Measurements from ENCODE around the gene IFT52. TPM values are rescaled to one million over a fixed set of nuclear protein-coding genes. Genes with fewer than 3 reads are reported as not detected.

The IFT52 gene
- total and polyA plus RNA-seq, 4 experiments from 2014 or later: 13.3 to 30.6 (median 22.8) TPM

DNA sequence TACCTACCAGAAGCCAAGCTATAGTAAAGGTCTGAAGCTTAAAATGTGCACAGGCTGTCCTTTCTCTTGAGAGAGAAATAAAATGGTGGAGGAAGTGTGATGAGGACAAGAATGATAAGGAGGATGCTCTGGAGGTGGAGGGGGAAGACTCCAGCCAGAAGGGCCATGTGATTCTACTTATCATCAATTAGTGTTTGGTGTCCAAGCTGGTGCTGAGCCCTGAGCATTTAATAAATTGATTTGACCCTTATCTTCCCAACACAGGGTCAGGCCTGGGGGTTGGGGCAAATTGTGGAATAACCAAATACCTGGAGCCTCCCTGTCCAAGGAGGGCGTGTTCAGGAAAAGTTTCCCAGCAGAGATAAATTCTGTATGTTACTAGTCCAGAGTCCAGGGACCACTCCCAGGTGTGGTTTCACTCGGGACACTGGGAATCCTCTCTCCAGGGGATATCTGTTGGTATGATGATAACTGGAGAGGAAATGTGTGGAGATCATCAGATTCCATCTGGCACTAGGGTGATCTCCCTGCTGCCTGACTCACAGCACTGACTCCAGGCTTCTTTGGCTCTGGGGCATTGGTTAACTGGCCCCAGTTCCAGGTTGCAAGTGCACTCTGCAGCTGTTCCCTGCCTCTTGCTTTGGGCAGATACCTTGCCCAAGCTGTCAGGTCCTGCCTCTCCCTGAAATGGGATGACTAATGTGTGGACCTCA, 72.4 kb downstream of the IFT52 start:
- Histone ChIP-seq H3K27me3 (ENCODE audit: insufficient read depth, low read length) (no peaks in the 10 kb centered on the region), H3K4me3 (ENCODE audit: low read length in 2 of 2) (no peak overlapping the region), H3K9me3 (ENCODE audit: control insufficient read depth in 1 of 2, low read length in 2 of 2) (no peaks in the 10 kb centered on the region), H3K4me1 (ENCODE audit: insufficient read depth, low read length) (peaks cover 12% of the 10 kb centered on the region), H3K36me3 (ENCODE audit: insufficient read depth, low read length) (no peaks in the 10 kb centered on the region), H3K27ac (ENCODE audit: low read depth, low read length) (no peak overlapping the region)
- Mint-ChIP-seq H3K27ac (no peak overlapping the region), H3K4me1 (peaks cover 1 to 8% (median 5%) of the 10 kb centered on the region in 4 donors), H3K9me3 (no peaks in the 10 kb centered on the region), H3K36me3 (no peaks in the 10 kb centered on the region), H3K4me3 (no peak overlapping the region), H3K27me3 (peaks cover 0 to 9% of the 10 kb centered on the region in 2 donors)
- intact Hi-C loops (cut with micrococcal nuclease): no loop called here
- no peak for DNase-seq
- ChIA-PET CTCF (ENCODE audit: partially characterized antibody) (no interaction called here), POLR2A (ENCODE audit: partially characterized antibody) (no interaction called here)

DNA sequence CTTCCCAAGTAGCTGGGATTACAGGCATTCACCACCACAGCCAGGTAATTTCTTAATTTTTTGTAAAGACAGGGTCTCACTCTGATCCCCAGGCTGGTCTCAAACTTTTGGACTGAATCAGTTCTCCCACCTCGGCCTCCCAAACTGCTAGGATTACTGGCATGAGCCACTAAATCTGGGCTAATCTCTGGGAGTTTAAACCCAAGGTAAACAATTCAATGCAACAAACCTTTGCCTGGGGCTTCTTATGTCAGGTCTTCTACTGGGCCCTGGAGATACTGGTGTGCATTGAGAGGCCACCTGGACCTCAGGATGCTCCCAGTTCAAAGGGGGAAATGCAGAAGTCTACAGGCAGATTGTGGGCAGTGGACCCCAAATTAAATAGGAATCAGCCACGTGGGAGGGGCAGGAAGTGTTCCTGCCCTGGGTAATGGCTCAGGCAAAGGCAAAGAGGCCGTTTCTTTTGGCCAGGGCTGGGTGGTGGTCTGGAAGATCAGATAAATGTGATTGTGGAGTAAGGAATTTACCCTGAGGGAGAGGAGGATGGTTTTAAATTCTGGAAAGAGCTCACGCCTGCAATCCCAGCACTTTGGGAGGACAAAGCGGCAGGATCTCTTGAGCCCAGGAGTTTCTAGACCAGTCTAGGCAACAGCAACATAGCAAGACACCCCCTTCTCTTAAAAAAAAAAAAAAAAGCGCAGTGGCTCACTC, 74.9 kb downstream of the IFT52 start:
- peaks cover 0 to 13% (median 3%) of the 10 kb centered on the region in 4 donors for H3K4me1 Mint-ChIP-seq
- intact Hi-C loops (cut with micrococcal nuclease): no loop called here
- ChIA-PET CTCF (ENCODE audit: partially characterized antibody) (no interaction called here), POLR2A (ENCODE audit: partially characterized antibody) (interaction anchor here (0.6 kb wide), 1 partner anchor 645 kb away, joined by 4 read pairs; the partner anchor contains the start of gene FITM2)
- peaks cover 5% of the 10 kb centered on the region for H3K27me3 ChIP-seq (ENCODE audit: insufficient read depth, low read length)
- H3K4me3 Mint-ChIP-seq: peak overlapping the region; percentile 28 to 73 (median 48)
- no peaks in the 10 kb centered on the region for H3K9me3 ChIP-seq (ENCODE audit: control insufficient read depth in 1 of 2, low read length in 2 of 2)
- H3K27ac ChIP-seq (ENCODE audit: low read depth, low read length): no peak overlapping the region
- no peak overlapping the region for H3K4me3 ChIP-seq (ENCODE audit: low read length in 2 of 2)
- H3K4me1 ChIP-seq (ENCODE audit: insufficient read depth, low read length): peaks cover 7% of the 10 kb centered on the region
- H3K9me3 Mint-ChIP-seq: no peaks in the 10 kb centered on the region
- no peaks in the 10 kb centered on the region for H3K36me3 Mint-ChIP-seq
- peaks cover 9 to 19% of the 10 kb centered on the region in 2 donors for H3K27me3 Mint-ChIP-seq
- H3K27ac Mint-ChIP-seq: peak overlapping the region in 2 of 7 donors; percentile 21 to 65
- no peak for DNase-seq
- H3K36me3 ChIP-seq (ENCODE audit: insufficient read depth, low read length): no peaks in the 10 kb centered on the region

DNA sequence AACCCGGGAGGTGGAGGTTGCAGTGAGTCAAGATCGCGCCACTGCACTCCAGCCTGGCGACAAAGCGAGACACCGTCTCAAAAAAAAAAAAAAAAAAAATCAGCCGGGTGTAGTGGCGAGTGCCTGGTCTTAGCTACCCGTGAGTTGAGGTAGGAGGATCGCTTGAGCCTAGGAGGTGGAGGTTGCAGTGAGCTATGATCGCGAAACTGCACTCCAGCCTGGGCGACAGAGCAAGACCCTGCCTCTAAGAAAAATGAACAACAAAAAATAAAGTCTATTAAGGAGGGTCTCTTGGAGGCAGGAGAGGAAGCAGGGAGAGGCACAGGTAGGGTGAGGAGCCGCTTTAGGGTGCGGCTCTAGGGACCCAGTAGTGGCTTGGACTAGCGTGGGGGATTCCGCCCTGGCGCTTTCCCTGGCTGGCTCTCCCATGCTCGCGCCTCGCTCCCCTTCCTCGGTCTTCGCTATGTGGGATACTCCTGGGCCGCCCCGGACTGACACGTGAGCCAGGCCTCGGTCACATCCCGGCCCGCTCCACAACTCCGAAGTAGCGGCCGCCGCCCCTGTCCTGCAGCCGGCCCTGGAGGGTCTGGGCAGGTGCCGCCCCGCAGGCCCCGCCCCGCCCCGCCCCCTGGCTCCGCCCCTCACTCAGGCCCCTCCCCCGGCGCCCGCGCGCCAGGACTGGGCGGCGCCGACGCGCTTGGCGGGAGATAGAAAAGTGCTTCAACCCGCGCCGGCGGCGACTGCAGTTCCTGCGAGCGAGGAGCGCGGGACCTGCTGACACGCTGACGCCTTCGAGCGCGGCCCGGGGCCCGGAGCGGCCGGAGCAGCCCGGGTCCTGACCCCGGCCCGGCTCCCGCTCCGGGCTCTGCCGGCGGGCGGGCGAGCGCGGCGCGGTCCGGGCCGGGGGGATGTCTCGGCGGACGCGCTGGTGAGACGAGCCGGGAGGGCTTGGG, 75.9 kb downstream of the IFT52 start, which contains the start of gene MYBL2:
Gene MYBL2, plus strand, starts transcription at position 739 of the 953 bp plus-strand sequence. Its CDS starts 170 bp downstream, at position 909.
- Mint-ChIP-seq H3K4me3 (peak within 1 kb of the TSS; percentile 56 to 77 (median 74)), H3K9me3 (no peaks in the 10 kb centered on the region), H3K27ac (peak within 1 kb of the TSS in 1 of 7 donors; percentile 12), H3K27me3 (peaks cover 10 to 19% of the 10 kb centered on the region in 2 donors), H3K4me1 (peaks cover 0 to 13% (median 3%) of the 10 kb centered on the region in 4 donors), H3K36me3 (no peaks in the 10 kb centered on the region)
- peak; percentile 60 to 73 (median 69) for DNase-seq
- Histone ChIP-seq H3K27me3 (ENCODE audit: insufficient read depth, low read length) (peaks cover 5% of the 10 kb centered on the region), H3K36me3 (ENCODE audit: insufficient read depth, low read length) (no peaks in the 10 kb centered on the region), H3K4me1 (ENCODE audit: insufficient read depth, low read length) (peaks cover 7% of the 10 kb centered on the region), H3K4me3 (ENCODE audit: low read length in 2 of 2) (peak within 1 kb of the TSS in 1 of 2 donors; percentile 38), H3K27ac (ENCODE audit: low read depth, low read length) (no peak within 1 kb of the TSS), H3K9me3 (ENCODE audit: control insufficient read depth in 1 of 2, low read length in 2 of 2) (no peaks in the 10 kb centered on the region)
- intact Hi-C loops (cut with micrococcal nuclease): no loop called here
- POLR2A ChIA-PET (ENCODE audit: partially characterized antibody): interaction anchor here (0.6 kb wide), 1 partner anchor 644 kb away, joined by 4 read pairs; the partner anchor contains the start of gene FITM2
- CTCF ChIA-PET (ENCODE audit: partially characterized antibody): no interaction called here

DNA sequence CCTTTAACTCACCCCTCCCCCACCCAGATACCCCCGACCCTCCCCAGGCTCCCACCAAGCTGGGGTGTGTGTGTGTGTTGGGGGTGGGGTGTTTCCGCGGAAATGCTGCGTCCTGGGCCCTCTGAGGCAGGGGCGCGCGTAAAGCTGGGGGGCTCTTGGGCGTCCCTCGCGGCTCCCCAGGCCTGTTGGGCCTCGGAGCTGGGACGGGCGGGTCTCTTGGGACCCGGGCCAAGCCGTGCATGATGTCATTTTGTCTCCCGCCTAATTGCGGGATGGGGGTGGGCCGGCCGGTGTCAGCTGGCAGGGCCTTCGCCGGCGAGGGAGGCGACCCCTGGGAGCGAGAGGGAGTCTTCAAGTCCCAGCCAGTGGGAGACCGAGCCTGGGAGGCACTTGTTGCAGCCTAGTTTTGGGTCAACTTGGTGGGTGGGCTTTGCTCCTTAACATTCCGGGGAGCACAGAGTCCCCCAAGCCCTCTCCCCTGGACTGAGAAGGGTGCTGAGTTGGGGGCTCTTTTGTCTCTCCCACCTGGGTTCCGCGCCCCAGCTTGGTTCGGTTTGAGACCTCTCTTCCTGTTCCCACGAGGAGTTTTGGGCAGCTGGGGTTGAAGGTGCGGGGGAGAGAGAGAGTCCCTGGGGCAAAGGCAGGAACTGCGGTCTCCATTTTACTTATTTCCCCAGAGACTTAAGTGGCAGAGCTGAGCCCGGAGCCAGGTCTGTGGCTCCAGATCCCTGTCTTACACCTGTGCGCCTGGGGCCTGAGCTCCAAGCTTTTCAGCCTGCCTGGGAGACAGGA, 76.8 kb downstream of the IFT52 start:
- no peaks in the 10 kb centered on the region for H3K9me3 ChIP-seq (ENCODE audit: control insufficient read depth in 1 of 2, low read length in 2 of 2)
- no peak for DNase-seq
- no peaks in the 10 kb centered on the region for H3K36me3 ChIP-seq (ENCODE audit: insufficient read depth, low read length)
- no peaks in the 10 kb centered on the region for H3K9me3 Mint-ChIP-seq
- H3K27me3 Mint-ChIP-seq: peaks cover 10 to 19% of the 10 kb centered on the region in 2 donors
- intact Hi-C loops (cut with micrococcal nuclease): no loop called here
- H3K27ac Mint-ChIP-seq: peak overlapping the region in 1 of 7 donors; percentile 12
- peak overlapping the region in 6 of 8 donors; percentile 20 to 58 (median 34) for H3K4me3 Mint-ChIP-seq
- H3K4me1 Mint-ChIP-seq: peaks cover 0 to 13% (median 3%) of the 10 kb centered on the region in 4 donors
- no peak overlapping the region for H3K4me3 ChIP-seq (ENCODE audit: low read length in 2 of 2)
- no peak overlapping the region for H3K27ac ChIP-seq (ENCODE audit: low read depth, low read length)
- ChIA-PET POLR2A (ENCODE audit: partially characterized antibody) (no interaction called here), CTCF (ENCODE audit: partially characterized antibody) (interaction anchor here (0.7 kb wide), 1 partner anchor 72 kb away, joined by 3 read pairs; no protein-coding TSS in a partner anchor)
- peaks cover 5% of the 10 kb centered on the region for H3K27me3 ChIP-seq (ENCODE audit: insufficient read depth, low read length)
- H3K4me1 ChIP-seq (ENCODE audit: insufficient read depth, low read length): peaks cover 7% of the 10 kb centered on the region
- no peaks in the 10 kb centered on the region for H3K36me3 Mint-ChIP-seq

DNA sequence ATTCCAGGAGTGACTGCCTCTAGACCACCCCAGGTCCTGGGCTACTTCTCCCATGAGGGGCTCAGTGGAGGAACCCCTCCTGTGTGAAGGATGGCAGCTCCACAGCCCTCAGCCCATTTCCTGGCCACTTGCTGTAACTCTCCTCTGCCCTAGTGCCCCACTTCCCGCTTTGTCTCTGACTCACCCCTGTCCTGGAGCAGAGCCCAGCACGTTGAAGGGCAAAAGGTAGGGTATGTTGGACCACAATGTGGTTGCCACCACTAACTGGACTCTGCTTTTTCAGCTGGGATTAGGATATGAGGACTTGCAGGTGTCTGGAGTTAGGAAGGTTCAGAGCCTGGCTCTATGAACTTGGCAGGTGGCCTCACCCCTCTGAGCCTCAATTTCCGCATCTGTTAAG, 78.6 kb downstream of the IFT52 start:
- DNase-seq: no peak
- Mint-ChIP-seq H3K4me3 (peak overlapping the region in 1 of 8 donors; percentile 25), H3K36me3 (peaks cover 0 to 3% of the 10 kb centered on the region in 2 donors), H3K27me3 (peaks cover 10 to 21% of the 10 kb centered on the region in 2 donors), H3K27ac (no peak overlapping the region), H3K9me3 (peaks cover 0 to 4% (median 3%) of the 10 kb centered on the region in 8 donors), H3K4me1 (peaks cover 0 to 13% (median 3%) of the 10 kb centered on the region in 4 donors)
- Histone ChIP-seq H3K4me3 (ENCODE audit: low read length in 2 of 2) (no peak overlapping the region), H3K27me3 (ENCODE audit: insufficient read depth, low read length) (peaks cover 5% of the 10 kb centered on the region), H3K36me3 (ENCODE audit: insufficient read depth, low read length) (no peaks in the 10 kb centered on the region), H3K27ac (ENCODE audit: low read depth, low read length) (no peak overlapping the region), H3K9me3 (ENCODE audit: control insufficient read depth in 1 of 2, low read length in 2 of 2) (no peaks in the 10 kb centered on the region), H3K4me1 (ENCODE audit: insufficient read depth, low read length) (peaks cover 7% of the 10 kb centered on the region)
- ChIA-PET CTCF (ENCODE audit: partially characterized antibody) (no interaction called here), POLR2A (ENCODE audit: partially characterized antibody) (no interaction called here)
- intact Hi-C loops (cut with micrococcal nuclease): no loop called here

DNA sequence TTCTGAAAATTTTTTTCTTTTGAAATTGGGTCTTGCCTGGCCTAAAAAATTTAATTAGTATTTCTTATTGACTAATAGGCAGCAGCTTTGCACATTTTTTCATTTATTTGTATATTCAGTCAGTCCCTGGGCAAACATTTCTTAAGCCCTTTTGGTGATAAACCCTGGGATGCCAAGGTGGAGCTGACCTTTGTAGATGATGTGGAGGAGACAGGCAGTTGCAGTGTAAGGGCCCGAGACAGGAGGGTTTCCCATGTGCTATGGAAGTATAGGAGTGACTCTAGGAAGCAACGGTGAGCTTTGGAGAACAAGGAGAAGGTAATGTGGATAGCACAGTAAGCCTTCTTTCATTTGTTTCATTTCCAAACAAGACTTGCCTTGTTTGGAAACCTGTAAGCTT, 79.7 kb downstream of the IFT52 start:
- H3K9me3 Mint-ChIP-seq: peaks cover 0 to 9% (median 3%) of the 10 kb centered on the region in 8 donors
- intact Hi-C loops (cut with micrococcal nuclease): no loop called here
- no peaks in the 10 kb centered on the region for H3K36me3 ChIP-seq (ENCODE audit: insufficient read depth, low read length)
- DNase-seq: no peak
- H3K27me3 Mint-ChIP-seq: peaks cover 10 to 17% of the 10 kb centered on the region in 2 donors
- H3K9me3 ChIP-seq (ENCODE audit: control insufficient read depth in 1 of 2, low read length in 2 of 2): no peaks in the 10 kb centered on the region
- H3K27ac Mint-ChIP-seq: no peak overlapping the region
- no peak overlapping the region for H3K27ac ChIP-seq (ENCODE audit: low read depth, low read length)
- peaks cover 5% of the 10 kb centered on the region for H3K27me3 ChIP-seq (ENCODE audit: insufficient read depth, low read length)
- ChIA-PET CTCF (ENCODE audit: partially characterized antibody) (no interaction called here), POLR2A (ENCODE audit: partially characterized antibody) (no interaction called here)
- peak overlapping the region in 1 of 8 donors; percentile 30 for H3K4me3 Mint-ChIP-seq
- H3K4me1 ChIP-seq (ENCODE audit: insufficient read depth, low read length): peaks cover 7% of the 10 kb centered on the region
- H3K36me3 Mint-ChIP-seq: peaks cover 0 to 3% of the 10 kb centered on the region in 2 donors
- H3K4me1 Mint-ChIP-seq: peaks cover 0 to 13% (median 3%) of the 10 kb centered on the region in 4 donors
- no peak overlapping the region for H3K4me3 ChIP-seq (ENCODE audit: low read length in 2 of 2)

Data from CD4-positive, alpha-beta memory T cell (primary cell).